Choroid plexus epithelial cell (primary cell): ENCODE results near the gene PRPF6.

Source experiments
- DNase-seq: peaks from one replicate; pipeline ENCODE4 v3.0.0-alpha.2; 2010; ENCODE audit warnings: low read depth
- H3K4me3 ChIP-seq: 2 replicates; pipeline ENCODE4 v1.5.1; 2011; ENCODE audit warnings: low read depth, mild to moderate bottlenecking, control low read depth, low read length, moderate library complexity
- TF ChIP-seq, protein P1 (sequence below): conservative IDR thresholded peaks from 2 replicates; pipeline ENCODE4 v1.5.1; 2011; ENCODE audit warnings: low read depth, mild to moderate bottlenecking, control low read depth, inconsistent platforms, low read length, moderate library complexity

PRPF6 gene

DNA sequence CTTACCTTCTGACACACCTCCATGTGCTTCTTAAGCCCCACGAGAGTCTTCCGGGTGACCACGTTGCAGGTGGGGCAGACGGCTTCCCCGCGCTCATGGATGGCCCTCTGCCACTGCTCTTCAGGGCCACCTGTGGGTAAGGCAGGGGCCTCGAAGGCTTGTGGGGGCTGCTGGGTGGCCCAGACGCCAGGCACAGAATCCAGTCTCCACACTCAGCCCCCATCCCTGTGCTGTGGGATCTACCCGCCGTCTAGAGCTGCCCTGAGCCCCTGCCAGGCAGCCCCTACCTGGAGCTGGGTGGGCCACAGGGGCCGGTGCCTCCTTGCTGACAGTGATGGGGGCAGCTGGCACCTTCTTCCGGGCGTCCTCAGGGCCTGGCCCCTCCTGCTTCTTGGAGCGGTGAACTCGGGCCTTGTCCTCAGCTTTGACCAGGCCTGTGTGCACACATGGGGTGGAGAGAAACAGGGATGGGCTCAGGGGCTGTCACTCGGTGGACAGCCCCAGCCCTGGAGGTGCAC lies 17.1 kb upstream of the PRPF6 start:
- no peak overlapping the region for H3K4me3 ChIP-seq
- TF ChIP-seq, protein P1, sequence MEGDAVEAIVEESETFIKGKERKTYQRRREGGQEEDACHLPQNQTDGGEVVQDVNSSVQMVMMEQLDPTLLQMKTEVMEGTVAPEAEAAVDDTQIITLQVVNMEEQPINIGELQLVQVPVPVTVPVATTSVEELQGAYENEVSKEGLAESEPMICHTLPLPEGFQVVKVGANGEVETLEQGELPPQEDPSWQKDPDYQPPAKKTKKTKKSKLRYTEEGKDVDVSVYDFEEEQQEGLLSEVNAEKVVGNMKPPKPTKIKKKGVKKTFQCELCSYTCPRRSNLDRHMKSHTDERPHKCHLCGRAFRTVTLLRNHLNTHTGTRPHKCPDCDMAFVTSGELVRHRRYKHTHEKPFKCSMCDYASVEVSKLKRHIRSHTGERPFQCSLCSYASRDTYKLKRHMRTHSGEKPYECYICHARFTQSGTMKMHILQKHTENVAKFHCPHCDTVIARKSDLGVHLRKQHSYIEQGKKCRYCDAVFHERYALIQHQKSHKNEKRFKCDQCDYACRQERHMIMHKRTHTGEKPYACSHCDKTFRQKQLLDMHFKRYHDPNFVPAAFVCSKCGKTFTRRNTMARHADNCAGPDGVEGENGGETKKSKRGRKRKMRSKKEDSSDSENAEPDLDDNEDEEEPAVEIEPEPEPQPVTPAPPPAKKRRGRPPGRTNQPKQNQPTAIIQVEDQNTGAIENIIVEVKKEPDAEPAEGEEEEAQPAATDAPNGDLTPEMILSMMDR: no peak
- DNase-seq: no peak

DNA sequence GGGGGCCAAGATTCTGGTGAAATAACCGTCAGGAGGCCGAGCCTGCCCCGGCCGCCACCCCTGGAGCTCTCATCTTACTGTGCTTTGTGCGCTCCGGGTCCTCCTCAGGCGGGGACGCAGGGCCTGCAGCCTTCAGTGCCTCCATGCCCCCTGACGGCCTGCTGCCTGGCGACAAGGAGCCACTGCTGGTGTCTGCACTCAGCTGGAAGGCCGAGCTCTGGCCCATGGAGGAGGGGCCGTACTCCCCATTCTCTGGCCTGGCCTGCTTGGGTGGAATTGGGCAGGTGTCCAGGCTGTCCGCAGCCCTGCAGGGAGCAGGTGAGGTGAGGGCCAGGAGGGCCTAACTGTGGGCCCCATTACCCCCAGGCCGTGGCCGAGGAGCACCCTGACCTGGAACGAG lies 16.5 kb upstream of the PRPF6 start:
- no peak overlapping the region for H3K4me3 ChIP-seq
- TF ChIP-seq, protein P1: no peak
- no peak for DNase-seq

DNA sequence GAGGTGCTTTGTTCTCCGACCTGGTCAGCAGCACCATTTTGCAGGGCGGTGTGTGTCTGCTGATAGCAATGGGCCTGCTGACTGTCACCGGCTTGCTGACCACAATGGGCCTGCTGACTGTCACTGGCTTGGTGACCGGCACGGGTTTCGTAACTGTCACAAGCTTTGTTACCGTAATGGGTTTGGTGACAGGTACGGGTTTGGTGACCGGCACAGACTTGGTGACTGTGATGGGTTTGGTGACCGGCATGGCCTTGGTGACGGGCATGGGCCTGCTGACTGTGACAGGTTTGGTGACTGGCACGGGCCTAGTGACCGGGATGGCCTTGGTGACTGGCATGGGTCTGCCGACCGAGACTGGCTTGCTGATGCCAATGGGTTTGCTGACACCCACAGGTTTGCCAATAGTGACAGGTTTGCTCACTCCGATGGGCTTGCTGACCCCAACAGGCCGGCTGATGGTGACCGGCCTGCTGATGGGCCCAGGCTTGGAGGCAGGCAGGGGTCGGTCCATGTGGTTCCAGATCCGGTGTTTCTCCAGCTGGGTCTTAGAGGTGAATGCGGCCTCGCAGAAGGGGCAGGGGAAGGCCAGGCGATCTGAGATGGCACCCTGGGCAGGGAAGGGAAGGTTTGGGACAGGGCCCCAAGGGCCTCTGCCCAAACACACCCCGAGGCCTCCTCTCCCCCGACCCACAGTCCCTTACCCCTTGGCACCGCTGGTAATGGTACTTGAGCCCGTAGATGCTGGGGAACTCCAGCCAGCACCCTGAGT lies 14.6 kb upstream of the PRPF6 start:
- TF ChIP-seq, protein P1: no peak
- no peak overlapping the region for H3K4me3 ChIP-seq
- DNase-seq: no peak

DNA sequence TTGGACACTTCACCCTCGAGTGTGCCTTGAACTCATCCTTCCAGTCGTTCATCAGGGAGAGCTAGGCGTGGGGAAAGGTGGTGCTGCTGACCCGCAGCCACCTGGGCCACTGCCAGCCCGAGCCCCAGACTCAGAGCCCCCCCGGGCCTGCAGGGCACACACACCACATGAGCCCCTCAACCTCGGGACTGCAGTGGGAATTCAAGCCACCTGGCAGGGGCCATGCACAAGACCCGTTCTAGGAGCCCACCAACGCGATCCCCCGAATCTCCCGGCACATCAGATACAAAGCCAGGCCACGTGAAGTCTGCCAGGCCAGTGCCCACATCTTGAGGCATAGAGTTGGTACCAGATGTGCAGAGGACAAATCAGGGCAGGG lies 14.0 kb upstream of the PRPF6 start:
- TF ChIP-seq, protein P1: no peak
- no peak for DNase-seq
- H3K4me3 ChIP-seq: no peak overlapping the region

DNA sequence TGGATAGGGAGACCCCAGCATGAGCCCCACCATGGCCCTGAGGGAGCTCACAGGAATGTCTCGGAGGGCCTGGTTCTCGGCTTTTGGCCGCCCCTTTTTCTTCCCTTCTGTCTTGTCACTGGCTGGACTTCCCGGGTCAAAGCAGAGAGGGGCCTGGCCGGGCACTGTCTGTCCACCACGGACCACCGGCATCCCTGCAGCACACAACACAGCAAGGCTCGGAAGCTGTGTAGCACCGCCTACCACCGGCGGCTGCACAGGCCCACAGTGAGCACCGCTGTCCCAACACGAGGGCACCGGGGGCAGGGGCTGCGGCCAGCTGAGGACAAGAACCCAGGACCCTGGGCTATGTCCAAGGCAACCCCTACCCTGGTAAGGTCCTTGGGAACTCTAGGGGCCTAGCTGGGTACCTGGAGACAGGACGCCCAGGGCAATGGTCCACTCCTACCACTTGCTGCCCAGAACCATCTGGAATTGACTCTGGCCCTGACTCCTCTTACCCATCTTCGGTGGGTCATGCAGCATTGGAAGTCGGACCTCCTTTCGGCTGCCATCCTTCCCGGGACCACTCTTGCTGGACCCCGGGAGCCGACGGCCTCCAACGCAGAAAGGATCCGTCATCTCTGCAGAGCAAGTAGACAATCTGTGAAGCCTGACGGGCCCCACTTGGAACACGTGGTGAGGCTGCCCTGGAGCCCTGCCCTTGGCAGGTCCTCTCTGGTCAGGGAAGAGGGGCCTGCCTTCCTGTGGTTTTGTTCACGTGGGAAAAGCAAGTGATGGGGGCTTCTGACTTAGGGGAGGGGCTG lies 13.4 kb upstream of the PRPF6 start:
- H3K4me3 ChIP-seq: no peak overlapping the region
- DNase-seq: no peak
- TF ChIP-seq, protein P1: no peak

DNA sequence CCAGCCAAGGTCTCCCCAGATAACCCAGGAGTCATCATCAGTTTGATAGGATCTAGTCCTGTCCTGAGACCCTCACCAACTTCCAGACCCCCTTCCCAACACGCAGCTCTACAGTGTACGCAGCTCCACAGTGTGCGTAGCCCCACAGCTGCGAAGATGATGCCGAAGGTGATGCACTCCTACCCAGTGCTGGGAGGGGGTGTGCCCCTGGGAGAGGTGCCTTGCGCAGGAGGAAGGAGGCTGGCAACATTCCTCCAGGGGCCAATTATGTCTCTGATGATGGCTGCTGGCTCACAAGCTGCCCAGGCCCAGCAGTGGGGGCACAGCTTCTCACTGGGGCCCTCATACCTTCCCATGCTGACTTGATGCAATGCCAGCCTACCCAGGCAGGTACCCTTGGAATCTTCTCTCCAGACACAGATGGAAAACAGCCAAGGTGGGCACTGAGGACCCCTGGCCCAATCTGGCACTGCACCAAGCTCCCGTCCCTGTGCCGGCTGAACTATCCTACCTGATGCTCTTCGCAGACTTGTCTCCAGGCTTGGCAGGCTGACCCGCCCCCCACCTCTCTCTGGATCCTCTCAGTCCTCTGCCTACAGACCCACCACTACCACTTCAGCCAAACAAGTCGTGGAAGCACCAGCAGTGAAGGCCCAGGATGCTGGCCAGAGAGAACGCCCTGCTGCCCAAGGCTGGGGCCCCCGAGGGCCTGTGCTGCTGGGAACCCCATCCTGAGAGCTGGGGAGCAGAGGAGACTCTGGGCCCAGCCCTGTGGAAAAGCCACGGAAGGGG lies 12.6 kb upstream of the PRPF6 start:
- TF ChIP-seq, protein P1: no peak
- no peak for DNase-seq
- H3K4me3 ChIP-seq: peak overlapping the region; percentile 67
